Tibial artery (tissue), 4 donors: Measurements from ENCODE around the gene COL25A1.

Experiments
- DNase-seq, 2 donors: peaks; one replicate each; pipeline ENCODE4 v3.0.0-alpha.2; 2019
- H3K27ac ChIP-seq, 2 donors: fragments of 200-600 bp; sonication (generic) in 1 of 2; 1 replicate in 1 of 2; 2 replicates in 1 of 2; pipeline ENCODE4 v1.5.1; 2018 to 2019; ENCODE audit warnings: mild to moderate bottlenecking in 1 of 2
- H3K27me3 ChIP-seq, 2 donors: fragments of 200-600 bp; sonication (generic) in 1 of 2; one replicate each; pipeline versions ENCODE4 v1.5.1 to v1.6.0; 2016 to 2019
- H3K36me3 ChIP-seq, 3 donors: fragments of 200-600 bp; sonication (generic) in 2 of 3; one replicate each; pipeline ENCODE4 v1.5.1; 2016 to 2019; ENCODE audit warnings: mild to moderate bottlenecking in 2 of 3
- H3K4me1 ChIP-seq, 4 donors: fragments of 200-600 bp; sonication (generic) in 2 of 4; 1 replicate in 3 of 4; 2 replicates in 1 of 4; pipeline ENCODE4 v1.5.1; 2016 to 2019
- H3K4me3 ChIP-seq, 2 donors: fragments of 200-600 bp; sonication (generic) in 1 of 2; 1 replicate in 1 of 2; 2 replicates in 1 of 2; pipeline ENCODE4 v1.5.1; 2018 to 2019; ENCODE audit warnings: mild to moderate bottlenecking in 2 of 2
- H3K9me3 ChIP-seq, 3 donors: fragments of 200-600 bp; sonication (generic) in 1 of 3; one replicate each; pipeline ENCODE4 v1.5.1; 2016 to 2019
- CTCF ChIP-seq, 2 experiments: fragments of 200-600 bp in 1 of 2; fragments of 450-650 bp in 1 of 2; IDR thresholded peaks; one replicate each; pipeline ENCODE4 v1.5.1; 2017 to 2019; ENCODE audit warnings: antibody characterized with exemption in 2 of 2, mild to moderate bottlenecking in 1 of 2, moderate library complexity in 1 of 2
- intact Hi-C: fragments of 100-400 bp; cut with DNase I; formaldehyde crosslinking; loops from one replicate; pipeline ENCODE4 v1.15.0; 2023; ENCODE audit warnings: low total_unique reads

The COL25A1 gene

DNA sequence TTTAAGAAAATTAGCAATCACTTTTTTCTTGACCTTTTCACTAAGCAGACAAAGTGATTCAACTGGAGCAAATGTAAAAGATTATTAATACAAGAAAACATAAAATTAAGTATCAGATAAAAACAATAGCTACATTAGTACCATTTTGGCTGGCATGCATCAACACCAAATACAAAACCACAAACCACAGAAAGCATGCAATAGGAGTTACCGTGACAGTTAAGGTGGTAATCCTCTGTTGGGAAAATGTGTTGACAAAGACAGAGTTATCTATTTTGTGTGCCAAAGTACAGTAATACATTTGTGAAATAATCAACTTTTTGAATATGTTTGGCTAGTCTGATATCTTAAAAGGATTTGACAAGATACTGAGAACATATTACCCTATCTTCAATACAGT, 449.8 kb downstream of the COL25A1 start:
- H3K36me3 ChIP-seq, result no peaks in the 10 kb centered on the region
- H3K4me3 ChIP-seq, result no peak overlapping the region
- no peaks in the 10 kb centered on the region for H3K4me1 ChIP-seq
- TF ChIP-seq CTCF (IDR thresholded peaks at IDR 0.05), result no peak
- no peaks in the 10 kb centered on the region for H3K27me3 ChIP-seq
- intact Hi-C loops, result no loop called here
- H3K9me3 ChIP-seq, result no peaks in the 10 kb centered on the region
- H3K27ac ChIP-seq, result no peak overlapping the region
- no peak for DNase-seq

DNA sequence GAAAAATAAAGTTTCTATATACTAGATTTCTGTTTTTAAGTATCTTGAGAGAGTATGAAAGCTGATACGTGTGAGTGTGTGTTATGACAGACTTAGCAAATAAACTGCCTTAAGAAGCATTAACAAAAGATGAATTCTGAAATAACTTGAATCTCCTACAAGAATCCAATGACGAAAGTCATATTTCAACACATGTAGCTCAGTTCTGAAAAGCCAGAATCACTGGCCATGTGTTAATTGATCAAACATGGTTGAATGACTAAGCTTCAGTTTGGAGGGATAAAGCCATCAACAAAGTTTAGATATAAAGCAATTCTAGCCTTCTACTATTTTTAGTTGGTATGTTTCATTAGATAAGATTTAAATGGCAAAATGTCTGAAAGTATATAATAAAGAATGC, 451.1 kb downstream of the COL25A1 start:
- no peaks in the 10 kb centered on the region for H3K36me3 ChIP-seq
- no peak overlapping the region for H3K4me3 ChIP-seq
- intact Hi-C loops, result no loop called here
- H3K27me3 ChIP-seq, result no peaks in the 10 kb centered on the region
- no peaks in the 10 kb centered on the region for H3K9me3 ChIP-seq
- no peaks in the 10 kb centered on the region for H3K4me1 ChIP-seq
- DNase-seq, result no peak
- no peak for TF ChIP-seq CTCF (IDR thresholded peaks at IDR 0.05)
- H3K27ac ChIP-seq, result no peak overlapping the region

GRCh38 chr4:108850219-108850649, 452.2 kb downstream of the COL25A1 start:
- Histone ChIP-seq H3K4me1 (no peaks in the 10 kb centered on the region), H3K27ac (no peak overlapping the region), H3K36me3 (no peaks in the 10 kb centered on the region), H3K9me3 (no peaks in the 10 kb centered on the region), H3K27me3 (no peaks in the 10 kb centered on the region), H3K4me3 (no peak overlapping the region)
- TF ChIP-seq CTCF (IDR thresholded peaks at IDR 0.05), result no peak
- DNase-seq, result no peak
- intact Hi-C loops, result no loop called here

DNA sequence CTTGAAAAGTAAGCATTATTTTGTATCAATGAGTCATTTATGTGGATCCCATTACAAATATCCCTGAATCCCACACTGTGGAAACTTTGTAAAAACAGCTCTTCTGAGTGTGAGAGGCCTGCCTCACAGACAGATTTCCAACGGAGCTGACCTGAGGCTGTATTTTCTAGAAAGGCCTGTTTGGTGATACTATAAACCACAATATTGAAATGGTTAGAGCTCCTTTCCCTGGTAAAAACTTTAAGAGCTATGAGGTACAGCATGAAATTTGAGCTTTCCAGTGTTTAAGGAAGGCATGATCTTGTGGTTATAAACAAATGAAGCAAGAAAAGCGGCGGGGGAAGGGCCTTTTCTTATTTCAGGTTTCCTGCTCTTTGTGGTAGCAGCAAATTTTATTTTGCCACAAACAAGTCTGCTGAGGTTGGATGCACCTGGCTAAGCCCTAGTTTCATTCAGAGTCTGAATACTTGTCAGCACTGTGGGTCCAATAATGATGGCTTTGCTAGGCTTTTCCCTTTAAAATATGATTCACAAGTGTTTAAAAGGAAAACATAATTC, 452.8 kb downstream of the COL25A1 start:
- DNase-seq, result no peak
- intact Hi-C loops, result no loop called here
- no peak for TF ChIP-seq CTCF (IDR thresholded peaks at IDR 0.05)
- no peak overlapping the region for H3K4me3 ChIP-seq
- H3K27ac ChIP-seq, result no peak overlapping the region
- no peaks in the 10 kb centered on the region for H3K9me3 ChIP-seq
- no peaks in the 10 kb centered on the region for H3K36me3 ChIP-seq
- no peaks in the 10 kb centered on the region for H3K27me3 ChIP-seq
- no peaks in the 10 kb centered on the region for H3K4me1 ChIP-seq

- no peak for TF ChIP-seq CTCF (IDR thresholded peaks at IDR 0.05)
- H3K4me1 ChIP-seq, result no peaks in the 10 kb centered on the region
- DNase-seq, result no peak
Observed at GRCh38 chr4:108846568-108846967, 455.9 kb downstream of the COL25A1 start.

DNA sequence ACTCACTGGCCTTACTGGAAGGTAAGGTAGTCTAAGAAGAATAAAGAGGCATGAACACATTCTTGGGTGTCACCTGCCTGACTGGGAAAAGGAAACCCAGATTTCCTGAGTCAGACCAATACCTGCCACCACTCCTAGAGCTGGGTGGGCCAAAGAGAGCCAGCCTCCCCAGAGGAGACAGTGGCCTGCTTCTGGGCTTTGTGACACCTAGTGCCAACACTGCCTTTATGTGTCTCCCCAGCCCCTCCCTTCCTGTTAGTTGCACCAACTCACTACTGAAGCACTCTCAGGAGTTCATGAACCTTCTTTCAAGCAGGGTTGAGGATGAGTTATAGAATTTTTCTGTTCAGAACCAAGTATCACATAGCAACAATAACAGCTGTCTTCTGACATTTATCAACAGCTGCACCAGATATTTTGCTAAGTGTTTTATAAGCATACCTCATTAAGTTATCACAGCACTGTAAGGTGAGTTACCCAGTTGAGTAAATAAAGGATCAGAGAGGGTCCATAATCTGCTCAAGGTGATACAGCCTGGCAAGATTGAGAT, 462.0 kb downstream of the COL25A1 start:
- no peak for DNase-seq
- Histone ChIP-seq H3K27me3 (no peaks in the 10 kb centered on the region), H3K36me3 (no peaks in the 10 kb centered on the region), H3K4me1 (no peaks in the 10 kb centered on the region), H3K4me3 (no peak overlapping the region), H3K9me3 (no peaks in the 10 kb centered on the region), H3K27ac (no peak overlapping the region)
- no peak for TF ChIP-seq CTCF (IDR thresholded peaks at IDR 0.05)
- intact Hi-C loops, result no loop called here

More at GRCh38 chr4:108846568-108846967, 455.9 kb downstream of the COL25A1 start:
- Histone ChIP-seq H3K36me3 (no peaks in the 10 kb centered on the region), H3K27me3 (no peaks in the 10 kb centered on the region), H3K9me3 (no peaks in the 10 kb centered on the region), H3K4me3 (no peak overlapping the region), H3K27ac (no peak overlapping the region)
- intact Hi-C loops, result no loop called here
